Measurements from ENCODE around the gene SEBOX. TPM values are rescaled to one million over a fixed set of nuclear protein-coding genes. Genes with fewer than 3 reads are reported as not detected.

SEBOX gene
- not detected in 2 replicates for polyA plus RNA-seq (2011; rRNA removed)
- polyA minus RNA-seq (2011; rRNA and poly(A)+ RNA removed), result not detected in 2 replicates

GRCh38 chr17:28364665-28365363 lies at the start of gene SEBOX:
TSS of gene SEBOX (minus strand) at chr17:28365199. CDS start at chr17:28365151, 48 bp downstream.
- no peaks in the 10 kb centered on the region for H3K27me3 ChIP-seq (ENCODE audit: control insufficient read depth, insufficient read depth, low read length)
- no peak for DNase-seq (ENCODE audit: low read depth, low spot score)
- H3K9me3 ChIP-seq (ENCODE audit: control insufficient read depth, insufficient read depth, low read length), result no peaks in the 10 kb centered on the region
- H3K27ac ChIP-seq (ENCODE audit: low read depth, low read length), result no peak within 1 kb of the TSS
- H3K4me3 ChIP-seq (ENCODE audit: low read depth, low read length), result no peak within 1 kb of the TSS
- ChIA-PET CTCF (no interaction called here), POLR2A (no interaction called here)
- TF ChIP-seq CTCF (IDR thresholded peaks at IDR 0.05; ENCODE audit: low read depth, low read length), result no peak

- no peak overlapping the region for H3K4me3 ChIP-seq (ENCODE audit: low read depth, low read length)
- ChIA-PET CTCF (no interaction called here), POLR2A (no interaction called here)
- H3K27ac ChIP-seq (ENCODE audit: low read depth, low read length), result no peak overlapping the region
- no peak for TF ChIP-seq CTCF (IDR thresholded peaks at IDR 0.05; ENCODE audit: low read depth, low read length)
- DNase-seq (ENCODE audit: low read depth, low spot score), result no peak
- no peaks in the 10 kb centered on the region for H3K9me3 ChIP-seq (ENCODE audit: control insufficient read depth, insufficient read depth, low read length)
- peaks cover 28% of the 10 kb centered on the region for H3K27me3 ChIP-seq (ENCODE audit: control insufficient read depth, insufficient read depth, low read length)
Observed at GRCh38 chr17:28413804-28414203, 48.8 kb upstream of the SEBOX start.

- Histone ChIP-seq H3K27ac (ENCODE audit: low read depth, low read length) (no peak overlapping the region), H3K9me3 (ENCODE audit: control insufficient read depth, insufficient read depth, low read length) (no peaks in the 10 kb centered on the region), H3K27me3 (ENCODE audit: control insufficient read depth, insufficient read depth, low read length) (peaks cover 28% of the 10 kb centered on the region), H3K4me3 (ENCODE audit: low read depth, low read length) (no peak overlapping the region)
- TF ChIP-seq CTCF (IDR thresholded peaks at IDR 0.05; ENCODE audit: low read depth, low read length), result no peak
- DNase-seq (ENCODE audit: low read depth, low spot score), result no peak
- ChIA-PET CTCF (no interaction called here), POLR2A (no interaction called here)
Observed at GRCh38 chr17:28412099-28412498, 47.1 kb upstream of the SEBOX start.

GRCh38 chr17:28407974-28408306 lies 42.9 kb upstream of the SEBOX start:
- CTCF ChIA-PET, result interaction anchor here (0.6 to 6.2 kb wide), 2 partner anchors 9 to 96 kb away, joined by 8 to 39 read pairs; no protein-coding TSS in a partner anchor

More at GRCh38 chr17:28407974-28408306, 42.9 kb upstream of the SEBOX start:
- Histone ChIP-seq H3K9me3 (ENCODE audit: control insufficient read depth, insufficient read depth, low read length) (no peaks in the 10 kb centered on the region), H3K27me3 (ENCODE audit: control insufficient read depth, insufficient read depth, low read length) (peaks cover 12% of the 10 kb centered on the region), H3K27ac (ENCODE audit: low read depth, low read length) (no peak overlapping the region), H3K4me3 (ENCODE audit: low read depth, low read length) (no peak overlapping the region)
- DNase-seq (ENCODE audit: low read depth, low spot score), result no peak
- POLR2A ChIA-PET, result no interaction called here
- TF ChIP-seq CTCF (IDR thresholded peaks at IDR 0.05; ENCODE audit: low read depth, low read length), result no peak
